K562 (cell line): ENCODE results near the gene PAPSS2. TPM values are rescaled to one million over a fixed set of nuclear protein-coding genes. Genes with fewer than 3 reads are reported as not detected.

ENCODE experiments used
- ATAC-seq: fragments of 200-7000 bp; cut with Tn5 transposase; 3 replicates; pipeline ENCODE4 v1.9.1; 2020; ENCODE audit warnings: moderate library complexity
- BruUV-seq: library from RNA; stranded (reverse); fragments of 400-500 nt; replicated peaks from 2 replicates; lab custom pipeline; 2021; lab: Mats Ljungman, UMichigan
- CTCF ChIA-PET: fragments of 300-600 bp; formaldehyde crosslinking; extraction: SDS; loops from one replicate; lab custom pipeline; 2021; ENCODE audit warnings: low intra/inter-chr PET ratio; lab: Yijun Ruan, JAX
- POLR2A ChIA-PET: fragments of 300-600, 350-650 bp; sonication (Branson Sonifier 250); formaldehyde crosslinking; extraction: SDS; loops from one replicate; lab custom pipeline; 2021; ENCODE audit warnings: antibody characterized with exemption, inconsistent platforms; lab: Yijun Ruan, JAX
- DNase-seq, 4 experiments: peaks; one replicate each; pipeline versions ENCODE4 v3.0.0 to v3.0.0-alpha.2; 2011 to 2018; ENCODE audit warnings: low spot score in 3 of 4, mixed read lengths in 3 of 4; ENCODE audit errors: extremely low read depth in 1 of 4
- FAIRE-seq: peaks from 2 replicates; lab custom pipeline; 2011; peaks lifted over from hg19 to GRCh38; lab: Jason Lieb, UNC
- H2AFZ ChIP-seq: 2 replicates; pipeline ENCODE4 v1.6.0; 2011; ENCODE audit warnings: low read depth, low read length, control low read depth, inconsistent platforms
- H3K27ac ChIP-seq: fragments of 200-600 bp; 3 replicates; pipeline ENCODE4 v1.8.0; 2011; ENCODE audit warnings: low read depth, mild to moderate bottlenecking, control low read depth, inconsistent platforms, low read length, moderate library complexity, mixed read lengths; ENCODE audit errors: extremely low read depth
- H3K27me3 ChIP-seq, 2 experiments: fragments of 300-600 bp in 1 of 2; 2 replicates in 1 of 2; 3 replicates in 1 of 2; pipeline versions ENCODE4 v1.6.0 to v1.8.0; 2011; ENCODE audit warnings: inconsistent platforms in 2 of 2, low read length in 2 of 2, mild to moderate bottlenecking in 1 of 2, mixed read lengths in 1 of 2, moderate library complexity in 1 of 2; ENCODE audit not compliant: control insufficient read depth in 2 of 2, insufficient read depth in 2 of 2
- H3K36me3 ChIP-seq: fragments of 300-600 bp; 3 replicates; pipeline ENCODE4 v1.8.0; 2011; ENCODE audit warnings: mild to moderate bottlenecking, low read length, inconsistent platforms; ENCODE audit not compliant: control insufficient read depth, insufficient read depth
- H3K4me1 ChIP-seq, 2 experiments: fragments of 200-600 bp in 1 of 2; replicated peaks in 1 of 2; 2 replicates in 1 of 2; 3 replicates in 1 of 2; pipeline versions ENCODE4 v1.5.1 to v1.8.0; 2011; ENCODE audit warnings: inconsistent platforms in 2 of 2, low read length in 2 of 2, mild to moderate bottlenecking in 1 of 2, mixed read lengths in 1 of 2, moderate library complexity in 1 of 2; ENCODE audit not compliant: control insufficient read depth in 2 of 2, insufficient read depth in 2 of 2
- H3K4me2 ChIP-seq: 2 replicates; pipeline ENCODE4 v1.6.1; 2011; ENCODE audit warnings: low read length, control low read depth, inconsistent platforms, mixed read lengths; ENCODE audit not compliant: insufficient read depth
- H3K4me3 ChIP-seq: fragments of 200-600 bp; sonication (generic), shearing (Covaris generic); 2 replicates; pipeline ENCODE4 v1.5.1; 2016; ENCODE audit warnings: control low read depth, inconsistent platforms
- H3K79me2 ChIP-seq: fragments of 200-600 bp; 3 replicates; pipeline ENCODE4 v1.8.0; 2011; ENCODE audit warnings: low read length, inconsistent platforms; ENCODE audit not compliant: control insufficient read depth, insufficient read depth
- H3K9ac ChIP-seq, 2 experiments: 2 replicates each; pipeline versions ENCODE4 v1.6.0 to v1.6.1; 2011; ENCODE audit warnings: low read depth in 2 of 2, low read length in 2 of 2, control low read depth in 1 of 2, inconsistent platforms in 1 of 2, mild to moderate bottlenecking in 1 of 2, mixed read lengths in 1 of 2; ENCODE audit not compliant: insufficient read depth in 1 of 2
- H3K9me1 ChIP-seq: one replicate; pipeline ENCODE4 v1.6.0; 2011; ENCODE audit warnings: inconsistent platforms, mild to moderate bottlenecking, low read length, moderate library complexity; ENCODE audit not compliant: control insufficient read depth, insufficient read depth
- H3K9me3 ChIP-seq: replicated peaks from 2 replicates; pipeline ENCODE4 v1.5.1; 2011; ENCODE audit warnings: low read depth, low read length, inconsistent platforms; ENCODE audit not compliant: control insufficient read depth, insufficient read depth
- H4K20me1 ChIP-seq: replicated peaks from 2 replicates; pipeline ENCODE4 v1.6.1; 2011; ENCODE audit warnings: low read length, inconsistent platforms, mixed read lengths; ENCODE audit not compliant: control insufficient read depth, insufficient read depth
- NFATC3 ChIP-seq: fragments of 450-650 bp; IDR thresholded peaks from 2 replicates; pipeline ENCODE4 v1.6.1; 2017; ENCODE audit warnings: mild to moderate bottlenecking
- RUNX1 ChIP-seq: sonication (generic); IDR thresholded peaks from 2 replicates; pipeline ENCODE4 v1.6.1; 2016; ENCODE audit warnings: antibody characterized with exemption, low read depth
- ZBTB34 ChIP-seq: fragments of 250-450 bp; sonication (Bioruptor Pico); IDR thresholded peaks from 2 replicates; pipeline ENCODE4 v1.8.0; 2021; ENCODE audit warnings: mild to moderate bottlenecking, moderate library complexity
- ZNF140 ChIP-seq: fragments of 250-450 bp; sonication (Bioruptor Pico); IDR thresholded peaks from 2 replicates; pipeline ENCODE4 v1.8.0; 2021; ENCODE audit warnings: moderate library complexity, mild to moderate bottlenecking, inconsistent platforms
- ZNF282 ChIP-seq: sonication (generic); formaldehyde crosslinking; IDR thresholded peaks from 2 replicates; pipeline ENCODE4 v1.8.1; 2023; ENCODE audit warnings: missing genetic modification reagents
- WGBS: fragments of 100-300 bp; shearing (Covaris generic); methylation state at CpG from one replicate; pipeline ENCODE4 v1.1.6; 2016; ENCODE audit warnings: low coverage, mixed read lengths; ENCODE audit not compliant: insufficient coverage; ENCODE audit errors: missing lambda C conversion rate; 5-methylcytosine and 5-hydroxymethylcytosine counted together
- in situ Hi-C: fragments of 300-500 bp; cut with MboI; formaldehyde crosslinking; loops from 4 replicates; pipeline ENCODE4 v1.15.0; 2018; ENCODE audit warnings: inconsistent platforms, mixed read lengths
- intact Hi-C: fragments of 100-400 bp; cut with micrococcal nuclease; formaldehyde crosslinking; loops from 2 replicates; pipeline ENCODE4 v1.14.2; 2022
- polyA plus RNA-seq, 8 experiments: library from polyadenylated mRNA; depleted of rRNA in 4 of 8; stranded (reverse) in 5 of 8; unstranded in 3 of 8; fragments of >200 nt; fragmentation: Nextera tagmentation in 2 of 8; fragmentation: Illumina TruSeq in 1 of 8; extraction: Ambion mirVana in 2 of 8; extraction: Trizol in 1 of 8; gene quantifications; 2 replicates each; pipeline versions ENCODE4 v1.2.1 to v1.2.3, GENCODE V29; 2011 to 2014; ENCODE audit warnings: inconsistent platforms in 1 of 8, missing spikeins in 1 of 8
- total RNA-seq, 7 experiments: library from RNA; depleted of rRNA in 6 of 7; stranded (reverse); fragments of >200 nt in 6 of 7; fragmentation: Illumina TruSeq in 2 of 7; extraction: Trizol in 2 of 7; gene quantifications; 2 replicates each; pipeline versions ENCODE4 v1.2.1 to v1.2.3, GENCODE V29; 2011 to 2021; ENCODE audit warnings: low replicate concordance in 1 of 7
- TF ChIP-seq, protein P1 (sequence below): sonication (generic); formaldehyde crosslinking; IDR thresholded peaks from 2 replicates; pipeline ENCODE4 v1.8.1; 2022; ENCODE audit warnings: missing genetic modification reagents

PAPSS2 gene
- total and polyA plus RNA-seq, 9 of the 15 experiments (the other 6 are each of a cell fraction or from before 2014, with no cell fraction given): 0.01 to 0.29 TPM; not detected in 7

- POLR2A ChIA-PET: no interaction called here
- TF ChIP-seq ZNF140 (CRISPR knock-in tag): no peak
- TF ChIP-seq ZNF282 (CRISPR knock-in tag): no peak
- TF ChIP-seq, protein P1, sequence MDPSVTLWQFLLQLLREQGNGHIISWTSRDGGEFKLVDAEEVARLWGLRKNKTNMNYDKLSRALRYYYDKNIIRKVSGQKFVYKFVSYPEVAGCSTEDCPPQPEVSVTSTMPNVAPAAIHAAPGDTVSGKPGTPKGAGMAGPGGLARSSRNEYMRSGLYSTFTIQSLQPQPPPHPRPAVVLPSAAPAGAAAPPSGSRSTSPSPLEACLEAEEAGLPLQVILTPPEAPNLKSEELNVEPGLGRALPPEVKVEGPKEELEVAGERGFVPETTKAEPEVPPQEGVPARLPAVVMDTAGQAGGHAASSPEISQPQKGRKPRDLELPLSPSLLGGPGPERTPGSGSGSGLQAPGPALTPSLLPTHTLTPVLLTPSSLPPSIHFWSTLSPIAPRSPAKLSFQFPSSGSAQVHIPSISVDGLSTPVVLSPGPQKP (CRISPR knock-in tag): no peak
- TF ChIP-seq ZBTB34 (CRISPR knock-in tag): no peak
- TF ChIP-seq RUNX1: no peak
- no peak for TF ChIP-seq NFATC3
- intact Hi-C loops (no loop called here), in situ Hi-C loops (no loop called here)
- CTCF ChIA-PET: no interaction called here
- H3K9me1 ChIP-seq: no peaks in the 10 kb centered on the region
- H3K4me3 ChIP-seq: no peak overlapping the region
- no peaks in the 10 kb centered on the region for H3K27me3 ChIP-seq
- H4K20me1 ChIP-seq: no peaks in the 10 kb centered on the region
- no peaks in the 10 kb centered on the region for H3K9me3 ChIP-seq
- no peak overlapping the region for H3K27ac ChIP-seq
- no peak for FAIRE-seq
- ATAC-seq: no peak
- peaks cover 39% of the 10 kb centered on the region; the same call in 1 of the 3 replicates for H3K36me3 ChIP-seq
- no TSS peak for BruUV-seq
- WGBS: 75% methylated on average over 3 of the region's 4 CpGs
- H3K4me2 ChIP-seq: no peak overlapping the region
- H3K4me1 ChIP-seq: peaks cover 3 to 6% of the 10 kb centered on the region in 2 experiments; a peak in 3 of 5 replicates
- no peak overlapping the region for H3K9ac ChIP-seq
- no peak for DNase-seq
- H3K79me2 ChIP-seq: no peaks in the 10 kb centered on the region
- no peak overlapping the region for H2AFZ ChIP-seq
Measured at GRCh38 chr10:87761153-87761552, 101.5 kb downstream of the PAPSS2 start.
